Hematopoietic multipotent progenitor cell treated with erythropoietin and hydrocortisone succinate and interleukin-3 and kit ligand, for 17 days (in vitro differentiated cells): ENCODE measurements around the gene BTN2A1.
"Not testable (repeated sequence)": the region's sequence is repeated elsewhere in the genome, so short reads cannot be mapped to it uniquely, and the experiment has no call there.

ENCODE experiments used
- DNase-seq: peaks from one replicate; pipeline ENCODE4 v3.0.0-alpha.2; 2015; ENCODE audit warnings: low spot score

BTN2A1 gene

GRCh38 chr6:26432627-26433201 is 25.0 kb upstream of the BTN2A1 start:
- DNase-seq = no peak

GRCh38 chr6:26433680-26434079 is 24.1 kb upstream of the BTN2A1 start:
- DNase-seq = not testable (repeated sequence)

- no peak for DNase-seq
Observed at GRCh38 chr6:26436018-26436417, 21.7 kb upstream of the BTN2A1 start.

- no peak for DNase-seq
Observed at GRCh38 chr6:26437550-26437949, 20.2 kb upstream of the BTN2A1 start.

DNA sequence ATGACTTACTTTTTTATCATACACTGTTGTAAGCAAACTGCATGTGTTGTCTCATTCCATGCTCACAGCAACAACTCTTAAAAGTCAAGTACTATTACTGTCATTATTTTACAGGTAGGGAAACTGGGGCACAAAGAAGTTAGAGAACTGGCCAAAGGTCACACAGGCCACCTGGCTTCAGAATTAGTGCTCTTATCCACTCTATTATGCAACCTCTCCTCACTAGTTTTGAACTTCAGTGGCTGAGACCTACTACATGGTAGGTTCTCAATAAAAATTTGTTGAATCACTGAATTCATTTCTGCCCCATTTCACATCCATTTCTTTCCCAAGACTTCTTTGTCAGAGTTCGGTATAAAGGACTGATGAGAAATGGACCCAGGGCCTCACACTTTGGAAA is 19.8 kb upstream of the BTN2A1 start:
- DNase-seq = peak; percentile 9

DNA sequence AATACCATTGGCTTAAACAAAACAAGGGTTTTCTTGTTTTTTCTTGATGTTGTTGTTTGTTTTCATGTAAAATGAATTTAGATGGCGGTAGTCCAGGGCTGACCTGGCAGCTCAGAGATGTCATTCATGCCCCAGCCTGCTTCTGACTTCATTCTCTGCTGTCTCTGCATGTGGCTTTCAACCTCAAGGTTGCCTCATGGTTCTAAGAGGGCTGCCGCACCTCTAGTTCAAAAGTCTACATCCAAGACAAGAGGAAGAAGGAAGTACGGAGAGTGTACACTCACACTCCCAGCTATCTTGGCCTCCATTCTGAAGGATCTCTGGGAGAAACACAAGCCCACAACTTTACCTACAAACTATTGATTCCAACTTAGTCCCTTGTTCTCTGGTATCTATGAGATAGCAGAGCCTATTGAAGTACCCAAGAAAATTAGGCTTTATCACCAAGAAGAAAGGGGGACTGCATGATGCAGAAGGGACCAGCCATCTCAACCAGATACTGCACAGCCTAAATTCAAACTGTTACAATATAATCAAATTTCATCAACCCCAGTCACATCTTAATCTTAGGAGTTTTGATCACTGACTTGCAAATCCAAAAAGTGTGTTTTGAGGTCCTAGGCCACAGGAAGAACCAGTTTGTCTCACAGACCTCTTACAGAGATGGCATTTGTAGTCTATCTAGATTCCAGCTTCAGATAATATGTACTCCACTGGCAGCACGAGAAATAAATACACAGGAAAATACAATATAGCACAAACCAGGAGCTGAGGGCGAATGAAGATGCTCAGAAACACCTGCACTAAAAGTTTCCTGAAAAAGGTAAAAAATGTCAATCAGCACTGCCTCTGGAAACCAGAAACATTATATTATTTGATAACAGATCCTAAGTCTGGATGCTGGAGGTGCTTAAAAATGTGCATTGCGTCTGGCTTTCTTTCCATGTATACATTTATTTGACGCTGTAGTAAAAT is 18.3 kb upstream of the BTN2A1 start:
- peak; percentile 9 for DNase-seq

GRCh38 chr6:26440977-26441358 is 16.8 kb upstream of the BTN2A1 start:
- DNase-seq = no peak

- no peak for DNase-seq
Observed at GRCh38 chr6:26441977-26442376, 15.8 kb upstream of the BTN2A1 start.

GRCh38 chr6:26445934-26446667 is 11.7 kb upstream of the BTN2A1 start:
- DNase-seq = no peak

GRCh38 chr6:26447257-26447656 is 10.5 kb upstream of the BTN2A1 start:
- no peak for DNase-seq

- no peak for DNase-seq
Observed at GRCh38 chr6:26450240-26450639, 7.5 kb upstream of the BTN2A1 start.

DNA sequence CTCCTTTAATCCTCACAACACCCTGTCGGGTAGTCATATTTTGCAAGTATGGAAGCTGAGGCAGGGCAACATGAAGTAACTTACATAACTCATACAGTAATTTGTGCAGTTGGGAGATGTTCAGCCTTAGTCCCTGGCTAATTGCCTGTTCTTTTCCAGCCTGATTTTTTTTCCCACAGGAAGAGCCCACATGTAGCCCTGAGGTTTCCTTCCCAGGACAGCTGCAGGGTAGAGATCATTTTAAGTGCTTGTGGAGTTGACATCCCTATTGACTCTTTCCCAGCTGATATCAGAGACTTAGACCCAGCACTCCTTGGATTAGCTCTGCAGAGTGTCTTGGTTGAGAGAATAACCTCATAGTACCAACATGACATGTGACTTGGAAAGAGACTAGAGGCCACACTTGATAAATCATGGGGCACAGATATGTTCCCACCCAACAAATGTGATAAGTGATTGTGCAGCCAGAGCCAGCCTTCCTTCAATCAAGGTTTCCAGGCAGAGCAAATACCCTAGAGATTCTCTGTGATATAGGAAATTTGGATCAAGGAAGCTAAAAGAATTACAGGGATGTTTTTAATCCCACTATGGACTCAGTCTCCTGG is 5.0 kb upstream of the BTN2A1 start:
- no peak for DNase-seq

- no peak for DNase-seq
Observed at GRCh38 chr6:26454631-26455030, 3.1 kb upstream of the BTN2A1 start.

DNA sequence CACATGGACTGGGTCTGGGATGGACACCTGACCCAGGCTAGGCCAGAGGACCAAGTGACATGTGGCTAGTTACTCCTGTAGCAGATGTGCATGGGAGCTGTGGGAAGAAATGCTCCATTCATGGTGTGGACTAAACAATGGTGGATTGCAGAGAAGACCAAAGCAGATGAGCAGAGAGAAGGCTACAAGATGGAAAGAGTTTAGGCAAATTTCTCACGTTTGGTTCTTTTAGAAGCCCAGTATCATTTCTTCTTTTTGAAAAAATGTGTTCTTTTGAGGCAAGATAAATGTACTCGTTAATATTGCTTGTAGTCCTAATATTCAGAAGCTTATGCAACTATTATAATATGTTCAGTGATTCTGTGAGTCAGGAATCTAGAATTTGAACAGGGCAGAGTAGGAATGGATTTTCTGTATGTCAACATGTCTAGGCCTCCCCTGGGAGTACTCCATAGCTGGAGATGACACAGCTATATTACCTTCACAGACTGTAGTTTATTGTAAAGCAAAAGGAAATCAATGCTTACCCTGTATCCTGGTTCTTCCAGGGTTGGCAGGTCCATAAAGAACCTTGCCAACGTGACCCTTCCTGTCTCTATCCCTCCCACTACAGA is 2.3 kb upstream of the BTN2A1 start:
- DNase-seq = no peak

DNA sequence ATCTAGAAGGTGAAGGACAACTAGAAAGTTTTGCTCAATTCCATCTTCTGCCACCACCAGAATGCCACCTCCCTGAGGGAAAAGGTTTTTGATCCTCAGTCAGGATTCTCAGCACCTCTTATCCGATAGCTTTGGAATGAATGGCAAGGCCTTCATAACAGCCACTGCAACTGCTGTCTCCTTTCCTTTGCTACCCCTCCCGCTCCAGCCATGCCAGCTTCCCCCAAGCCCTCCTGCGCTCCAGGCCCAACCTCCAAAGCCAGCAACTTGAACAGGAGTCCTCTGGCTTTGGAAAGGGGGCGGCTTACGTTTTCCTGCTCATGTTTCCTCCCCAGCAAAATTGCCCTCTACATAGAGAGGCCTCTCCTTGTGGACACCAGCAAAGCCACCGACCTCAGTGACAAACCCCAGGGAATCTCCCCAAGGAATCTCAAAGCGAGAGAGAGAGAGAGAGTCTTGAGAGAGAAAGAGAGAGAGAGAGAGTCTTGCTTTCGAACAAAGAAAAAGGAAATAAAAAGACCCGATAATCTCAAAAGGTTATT is 420 bp upstream of the BTN2A1 start:
- no peak for DNase-seq

DNA sequence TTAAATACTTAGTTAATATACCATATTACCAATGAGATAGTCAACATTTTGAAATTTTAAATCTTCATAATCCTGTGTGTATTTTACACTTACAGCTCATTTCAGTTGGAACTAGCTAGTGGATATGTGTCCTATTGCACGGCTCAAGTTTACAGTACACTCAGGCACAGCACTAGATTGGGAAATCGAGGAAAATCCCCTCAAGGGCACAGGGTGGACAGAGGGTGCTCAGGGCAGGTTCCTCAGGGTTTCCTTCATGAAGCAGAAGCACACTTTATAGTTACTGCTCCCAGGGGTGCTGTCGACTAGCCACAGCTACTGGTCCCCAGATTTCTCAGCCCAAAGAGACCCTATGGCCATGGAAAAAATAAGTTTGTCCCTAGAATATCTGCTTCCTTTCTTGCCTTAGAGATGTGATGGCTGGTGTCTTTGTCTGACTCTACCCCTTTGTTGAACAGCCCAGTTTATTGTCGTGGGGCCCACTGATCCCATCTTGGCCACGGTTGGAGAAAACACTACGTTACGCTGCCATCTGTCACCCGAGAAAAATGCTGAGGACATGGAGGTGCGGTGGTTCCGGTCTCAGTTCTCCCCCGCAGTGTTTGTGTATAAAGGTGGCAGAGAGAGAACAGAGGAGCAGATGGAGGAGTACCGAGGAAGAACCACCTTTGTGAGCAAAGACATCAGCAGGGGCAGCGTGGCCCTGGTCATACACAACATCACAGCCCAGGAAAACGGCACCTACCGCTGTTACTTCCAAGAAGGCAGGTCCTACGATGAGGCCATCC is 1.5 kb downstream of the BTN2A1 start:
- DNase-seq = no peak

GRCh38 chr6:26461353-26461752 is 3.6 kb downstream of the BTN2A1 start:
- DNase-seq = not testable (repeated sequence)

- DNase-seq = no peak
Observed at GRCh38 chr6:26464014-26464413, 6.3 kb downstream of the BTN2A1 start.

- no peak for DNase-seq
Observed at GRCh38 chr6:26464416-26465131, 6.8 kb downstream of the BTN2A1 start.

GRCh38 chr6:26465776-26466175 is 8.0 kb downstream of the BTN2A1 start:
- DNase-seq = no peak
